GM12864 (cell line): ENCODE results near the gene BTC.

Experiments
- DNase-seq: peaks from one replicate; pipeline ENCODE4 v3.0.0-alpha.2; 2011; ENCODE audit warnings: low read depth
- H3K4me3 ChIP-seq: 2 replicates; pipeline ENCODE4 v1.5.1; 2011; ENCODE audit warnings: mild to moderate bottlenecking, low read depth, low read length, control low read depth
- TF ChIP-seq, protein P1 (sequence below): IDR thresholded peaks from 2 replicates; pipeline ENCODE4 v1.5.1; 2011; ENCODE audit warnings: low read depth, mild to moderate bottlenecking, moderate library complexity, low read length, control low read depth, inconsistent platforms; ENCODE audit errors: missing control alignments

The BTC gene

DNA sequence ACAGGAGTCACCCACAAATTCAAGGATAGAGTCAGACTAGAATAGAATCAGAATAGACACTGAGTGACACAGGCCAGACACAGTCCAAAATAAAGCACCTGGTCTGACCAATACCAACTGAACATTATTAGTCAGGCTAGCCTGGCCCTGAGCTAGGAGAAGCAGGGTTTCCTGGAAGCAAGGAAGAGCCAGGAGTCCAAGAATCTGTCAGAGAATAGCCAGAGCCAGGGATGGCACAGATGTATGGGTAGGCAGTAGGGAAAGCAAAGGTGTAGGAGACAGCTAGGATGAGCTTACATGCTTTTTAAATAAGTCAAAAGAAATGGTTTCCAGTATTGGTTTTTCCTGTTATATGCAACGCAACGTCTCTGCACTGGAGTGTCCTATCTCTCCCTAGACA, 3.7 kb downstream of the BTC start:
- no peak for DNase-seq
- TF ChIP-seq, protein P1, sequence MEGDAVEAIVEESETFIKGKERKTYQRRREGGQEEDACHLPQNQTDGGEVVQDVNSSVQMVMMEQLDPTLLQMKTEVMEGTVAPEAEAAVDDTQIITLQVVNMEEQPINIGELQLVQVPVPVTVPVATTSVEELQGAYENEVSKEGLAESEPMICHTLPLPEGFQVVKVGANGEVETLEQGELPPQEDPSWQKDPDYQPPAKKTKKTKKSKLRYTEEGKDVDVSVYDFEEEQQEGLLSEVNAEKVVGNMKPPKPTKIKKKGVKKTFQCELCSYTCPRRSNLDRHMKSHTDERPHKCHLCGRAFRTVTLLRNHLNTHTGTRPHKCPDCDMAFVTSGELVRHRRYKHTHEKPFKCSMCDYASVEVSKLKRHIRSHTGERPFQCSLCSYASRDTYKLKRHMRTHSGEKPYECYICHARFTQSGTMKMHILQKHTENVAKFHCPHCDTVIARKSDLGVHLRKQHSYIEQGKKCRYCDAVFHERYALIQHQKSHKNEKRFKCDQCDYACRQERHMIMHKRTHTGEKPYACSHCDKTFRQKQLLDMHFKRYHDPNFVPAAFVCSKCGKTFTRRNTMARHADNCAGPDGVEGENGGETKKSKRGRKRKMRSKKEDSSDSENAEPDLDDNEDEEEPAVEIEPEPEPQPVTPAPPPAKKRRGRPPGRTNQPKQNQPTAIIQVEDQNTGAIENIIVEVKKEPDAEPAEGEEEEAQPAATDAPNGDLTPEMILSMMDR: no peak
- H3K4me3 ChIP-seq: no peak overlapping the region

DNA sequence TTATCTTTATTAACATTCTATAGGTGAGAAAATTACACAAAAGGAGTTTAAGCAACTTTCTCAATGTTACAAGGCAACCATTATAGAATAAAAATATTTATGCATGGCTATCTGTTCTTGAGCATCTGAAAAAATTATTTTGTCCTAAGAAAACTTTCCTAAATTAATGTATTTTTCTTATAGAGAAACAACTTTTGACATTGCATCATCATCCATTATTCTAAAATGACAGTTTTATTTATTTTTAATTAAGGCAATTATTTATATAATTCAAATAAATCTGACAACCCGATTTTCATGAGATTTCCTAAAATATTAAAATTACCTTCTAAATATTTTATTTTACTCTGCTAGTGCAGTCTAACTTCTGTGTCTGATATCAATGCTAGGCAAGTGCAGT, 4.8 kb downstream of the BTC start:
- H3K4me3 ChIP-seq: no peak overlapping the region
- TF ChIP-seq, protein P1: no peak
- no peak for DNase-seq

DNA sequence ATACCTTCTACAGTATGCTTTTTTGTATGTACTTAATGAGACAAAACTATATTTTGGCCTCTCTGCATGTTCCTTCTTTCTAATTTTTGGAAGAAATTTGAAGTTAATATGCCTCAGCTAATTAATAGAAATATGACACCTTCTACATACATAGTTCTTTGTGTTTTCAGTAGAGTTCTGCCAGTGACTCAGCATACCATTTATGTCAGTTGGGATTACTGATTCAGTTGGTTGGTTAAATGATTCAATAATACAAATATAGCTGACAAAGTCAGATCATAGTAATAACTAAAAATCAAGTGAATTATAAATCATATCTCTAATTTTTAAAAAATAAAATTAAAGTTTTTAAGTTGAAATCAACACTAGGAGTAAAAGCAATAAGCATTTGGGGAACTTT, 16.8 kb downstream of the BTC start:
- no peak overlapping the region for H3K4me3 ChIP-seq
- TF ChIP-seq, protein P1: no peak
- DNase-seq: no peak

DNA sequence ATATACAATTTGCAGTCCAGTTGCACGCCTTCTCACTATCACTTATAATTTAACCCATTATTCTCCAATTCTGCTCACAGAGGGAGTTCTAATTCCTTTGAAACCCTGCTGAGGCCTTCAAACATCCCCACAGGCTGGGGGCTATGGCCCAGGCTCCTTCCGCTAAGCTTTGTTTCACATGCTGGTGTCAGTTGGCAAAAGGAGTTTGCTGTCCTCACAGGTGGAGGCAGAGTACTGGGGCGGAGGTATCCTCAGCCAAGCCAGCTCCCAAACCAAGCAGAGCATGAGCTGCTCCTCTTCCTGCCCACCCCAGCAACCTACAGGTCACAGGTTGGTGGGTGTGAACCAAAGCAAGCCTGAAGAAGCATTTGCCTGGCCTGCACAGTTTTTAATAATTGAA, 21.5 kb downstream of the BTC start:
- DNase-seq: no peak
- TF ChIP-seq, protein P1: no peak
- H3K4me3 ChIP-seq: no peak overlapping the region

DNA sequence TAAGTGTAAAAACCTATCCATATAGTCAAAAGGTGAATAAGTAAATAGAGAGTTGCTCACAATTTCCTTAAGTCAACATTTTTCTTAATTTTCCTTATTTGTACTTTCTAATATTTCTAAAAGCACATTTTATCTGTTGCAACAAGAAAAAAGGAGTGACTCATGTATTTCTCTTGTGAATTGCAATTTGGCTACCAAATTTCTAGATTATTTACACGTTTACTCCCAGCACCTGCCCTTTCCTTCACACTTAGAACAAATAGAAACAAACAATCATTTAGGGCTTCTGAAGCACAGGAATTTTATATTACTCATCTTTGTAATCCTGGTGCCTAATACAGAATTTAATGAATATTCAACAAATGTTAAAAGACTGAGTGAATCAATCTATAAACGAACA, 22.2 kb downstream of the BTC start:
- no peak overlapping the region for H3K4me3 ChIP-seq
- no peak for DNase-seq
- TF ChIP-seq, protein P1: no peak

DNA sequence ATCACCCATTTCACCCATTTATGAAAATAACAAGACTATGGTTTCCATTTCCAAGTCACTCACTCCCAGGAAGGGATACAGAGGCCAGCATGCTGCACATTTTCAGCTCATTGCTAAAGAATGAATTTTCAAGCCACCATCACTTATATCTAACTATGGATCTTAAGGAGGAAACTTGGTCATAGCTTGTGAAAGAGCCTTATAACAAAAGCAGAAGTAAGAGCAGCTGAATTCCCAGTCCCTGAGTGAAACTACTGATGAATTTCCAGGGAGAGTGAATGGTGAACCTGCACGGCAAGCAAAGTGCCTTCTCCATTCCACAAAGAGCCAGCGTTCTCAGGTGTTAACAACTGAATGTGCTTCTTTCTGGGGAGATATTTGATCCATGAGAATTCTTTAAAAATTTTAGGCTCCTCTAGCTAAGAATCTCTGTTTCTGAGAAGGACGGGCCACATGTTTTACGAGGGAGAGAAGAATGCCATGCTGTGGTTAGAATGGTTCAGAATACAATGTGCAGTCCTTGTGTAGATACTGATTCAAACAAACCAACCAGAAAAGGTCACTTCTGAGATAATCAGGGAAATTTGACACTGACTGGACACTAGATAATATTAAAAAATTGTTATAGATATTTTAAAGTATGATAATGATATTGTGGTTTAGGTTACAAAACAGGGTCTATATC, 24.0 kb downstream of the BTC start:
- TF ChIP-seq, protein P1: no peak
- H3K4me3 ChIP-seq: no peak overlapping the region
- DNase-seq: no peak

DNA sequence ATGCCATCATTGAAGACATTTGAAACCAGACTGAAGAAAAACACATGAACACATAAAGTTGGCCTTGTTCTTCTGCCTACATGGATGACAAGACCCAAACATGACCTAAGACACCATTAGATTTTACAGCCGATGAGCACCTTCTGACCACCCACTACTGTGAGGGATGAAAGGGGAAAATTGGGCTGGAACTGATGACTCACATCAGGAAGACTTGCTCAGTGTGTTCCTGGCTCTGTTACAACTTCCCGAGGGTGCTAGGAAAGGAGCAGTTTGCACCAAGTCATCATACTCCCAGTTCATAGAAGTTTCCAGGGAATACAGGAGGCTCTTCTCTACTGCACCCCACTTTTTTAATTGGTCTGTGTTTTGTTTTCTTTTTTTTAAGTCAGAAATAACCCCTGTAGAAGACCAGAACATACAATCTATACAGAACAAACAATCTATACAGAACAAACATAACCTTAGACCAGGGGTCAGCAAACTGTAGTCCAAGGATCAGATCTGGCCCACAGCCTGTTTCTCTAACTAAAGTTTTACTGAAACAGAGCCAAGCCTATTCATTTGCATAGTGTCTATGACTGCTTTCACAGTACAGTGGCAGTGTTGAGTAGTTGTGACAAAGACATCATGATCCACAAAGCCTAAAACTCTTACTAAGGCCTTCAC, 25.3 kb downstream of the BTC start:
- H3K4me3 ChIP-seq: no peak overlapping the region
- no peak for DNase-seq
- TF ChIP-seq, protein P1: no peak
